GM06990 (cell line): ENCODE measurements around the gene VGF.

Source experiments
- DNase-seq: peaks from one replicate; pipeline ENCODE4 v3.0.0-alpha.2; 2011; ENCODE audit not compliant: insufficient read length; ENCODE audit errors: extremely low read depth
- H3K27me3 ChIP-seq: replicated peaks from 2 replicates; pipeline ENCODE4 v1.6.0; 2011; ENCODE audit warnings: low read length; ENCODE audit not compliant: control insufficient read depth, insufficient read depth
- H3K36me3 ChIP-seq: 2 replicates; pipeline ENCODE4 v1.5.1; 2011; ENCODE audit warnings: low read length; ENCODE audit not compliant: control insufficient read depth, insufficient read depth
- H3K4me3 ChIP-seq: replicated peaks from 2 replicates; pipeline ENCODE4 v1.5.1; 2011; ENCODE audit warnings: low read depth, mild to moderate bottlenecking, control low read depth, low read length
- TF ChIP-seq, protein P1 (sequence below): IDR thresholded peaks from 2 replicates; pipeline ENCODE4 v1.5.1; 2011; ENCODE audit warnings: low read length, control low read depth, mild to moderate bottlenecking, inconsistent platforms; ENCODE audit not compliant: insufficient read depth, poor library complexity, severe bottlenecking

The VGF gene

DNA sequence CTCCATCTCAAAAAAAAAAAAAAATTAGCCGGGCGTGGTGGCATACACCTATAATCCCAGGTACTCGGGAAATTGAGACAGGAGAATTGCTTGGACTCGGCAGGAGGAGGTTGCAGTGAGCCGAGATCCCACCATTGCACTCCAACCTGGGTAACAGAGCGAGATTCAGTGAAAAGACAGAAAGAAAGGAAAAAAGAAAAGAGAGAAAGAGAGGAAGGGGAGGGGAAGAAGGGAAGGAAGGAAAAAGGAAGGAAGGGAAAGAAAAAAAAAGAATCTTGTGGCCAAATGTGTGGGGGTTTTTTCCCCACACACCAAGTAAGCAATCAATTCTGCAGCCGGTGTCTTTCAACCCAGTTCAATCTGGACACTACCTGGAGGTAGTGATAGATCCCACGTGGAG, 23.7 kb upstream of the VGF start:
- H3K27me3 ChIP-seq = no peaks in the 10 kb centered on the region

GRCh38 chr7:101186844-101187428, 21.6 kb upstream of the VGF start:
- DNase-seq = no peak
- TF ChIP-seq, protein P1, sequence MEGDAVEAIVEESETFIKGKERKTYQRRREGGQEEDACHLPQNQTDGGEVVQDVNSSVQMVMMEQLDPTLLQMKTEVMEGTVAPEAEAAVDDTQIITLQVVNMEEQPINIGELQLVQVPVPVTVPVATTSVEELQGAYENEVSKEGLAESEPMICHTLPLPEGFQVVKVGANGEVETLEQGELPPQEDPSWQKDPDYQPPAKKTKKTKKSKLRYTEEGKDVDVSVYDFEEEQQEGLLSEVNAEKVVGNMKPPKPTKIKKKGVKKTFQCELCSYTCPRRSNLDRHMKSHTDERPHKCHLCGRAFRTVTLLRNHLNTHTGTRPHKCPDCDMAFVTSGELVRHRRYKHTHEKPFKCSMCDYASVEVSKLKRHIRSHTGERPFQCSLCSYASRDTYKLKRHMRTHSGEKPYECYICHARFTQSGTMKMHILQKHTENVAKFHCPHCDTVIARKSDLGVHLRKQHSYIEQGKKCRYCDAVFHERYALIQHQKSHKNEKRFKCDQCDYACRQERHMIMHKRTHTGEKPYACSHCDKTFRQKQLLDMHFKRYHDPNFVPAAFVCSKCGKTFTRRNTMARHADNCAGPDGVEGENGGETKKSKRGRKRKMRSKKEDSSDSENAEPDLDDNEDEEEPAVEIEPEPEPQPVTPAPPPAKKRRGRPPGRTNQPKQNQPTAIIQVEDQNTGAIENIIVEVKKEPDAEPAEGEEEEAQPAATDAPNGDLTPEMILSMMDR = no peak
- H3K36me3 ChIP-seq = no peaks in the 10 kb centered on the region
- H3K4me3 ChIP-seq = no peak overlapping the region
- H3K27me3 ChIP-seq = no peaks in the 10 kb centered on the region

More for the DNA sequence above, 23.7 kb upstream of the VGF start:
- H3K4me3 ChIP-seq = no peak overlapping the region
- TF ChIP-seq, protein P1 = no peak
- no peaks in the 10 kb centered on the region for H3K36me3 ChIP-seq
- DNase-seq = no peak

GRCh38 chr7:101186194-101186593, 20.8 kb upstream of the VGF start:
- Histone ChIP-seq H3K36me3 (no peaks in the 10 kb centered on the region), H3K27me3 (no peaks in the 10 kb centered on the region), H3K4me3 (no peak overlapping the region)
- no peak for DNase-seq
- TF ChIP-seq, protein P1 = no peak

DNA sequence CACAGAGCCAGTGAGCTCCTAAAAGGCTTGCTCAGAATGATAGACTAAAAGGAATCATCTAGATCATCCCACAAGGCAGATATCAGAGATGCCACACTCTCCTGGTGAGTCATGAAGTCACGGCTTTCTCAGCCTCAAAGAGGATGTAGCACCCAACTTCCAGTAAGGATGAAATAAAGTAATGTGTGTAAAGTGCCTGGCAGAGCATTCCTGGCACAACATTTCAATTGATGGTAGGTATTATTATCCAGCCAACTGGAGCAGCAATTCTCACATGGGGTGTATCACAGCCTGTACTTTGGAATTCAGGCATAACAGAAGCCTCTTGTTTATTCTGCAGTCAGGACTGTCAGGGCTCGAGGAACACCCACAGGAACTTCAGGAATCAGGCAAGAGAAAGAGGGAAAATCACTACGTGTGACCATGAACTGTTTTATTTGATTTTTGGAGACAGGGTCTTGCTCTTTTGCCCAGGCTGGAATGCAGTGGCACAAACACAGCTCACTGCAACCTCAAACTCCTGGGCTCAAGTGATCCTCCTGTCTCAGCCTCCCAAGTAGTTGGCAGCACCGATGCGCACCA, 20.0 kb upstream of the VGF start:
- no peaks in the 10 kb centered on the region; the same call in 1 of the 2 replicates for H3K27me3 ChIP-seq
- H3K36me3 ChIP-seq = no peaks in the 10 kb centered on the region
- DNase-seq = no peak
- H3K4me3 ChIP-seq = no peak overlapping the region
- TF ChIP-seq, protein P1 = no peak

DNA sequence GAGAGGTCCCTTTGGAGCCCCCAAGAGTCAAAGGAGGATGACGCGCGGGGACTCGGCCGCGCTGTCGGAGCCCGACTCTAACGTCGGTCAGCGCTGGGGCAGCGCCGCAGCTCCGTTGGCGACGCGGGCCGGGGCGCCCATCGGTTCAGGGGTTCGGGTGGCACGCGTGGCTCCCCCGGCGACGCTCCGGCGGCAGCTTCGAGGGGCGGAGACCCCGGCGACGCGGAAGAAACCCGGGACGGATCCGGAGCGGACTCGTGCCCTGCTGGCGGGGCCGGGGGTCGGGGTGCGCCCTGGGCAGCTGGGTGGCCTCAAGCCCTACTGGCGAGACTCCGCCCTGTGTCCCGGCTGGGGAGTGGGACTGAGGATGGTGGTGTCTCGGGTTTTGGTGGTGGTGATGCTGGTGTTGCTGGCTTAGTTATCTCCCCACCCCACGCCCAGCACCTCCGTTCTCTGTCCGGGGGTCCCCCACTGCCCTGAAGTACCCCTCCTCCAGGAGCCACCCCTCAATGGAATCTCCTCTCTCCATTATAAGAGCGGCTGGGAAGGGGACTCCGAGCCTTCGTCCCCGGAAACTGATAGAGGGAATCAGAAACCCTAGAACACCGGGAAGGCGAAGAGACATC, 14.9 kb upstream of the VGF start, which contains the start of gene NAT16:
NAT16 (minus strand) TSS at position 164 of the 626 bp plus-strand sequence. CDS start 5,486 bp downstream, outside the sequence.
- TF ChIP-seq, protein P1 = no peak
- Histone ChIP-seq H3K27me3 (peaks cover 1% of the 10 kb centered on the region; the same call in 1 of the 2 replicates), H3K4me3 (no peak within 1 kb of the TSS), H3K36me3 (no peaks in the 10 kb centered on the region)
- no peak for DNase-seq
